ENCODE results near the gene HDAC1.
"Not testable (repeated sequence)": the region's sequence is repeated elsewhere in the genome, so short reads cannot be mapped to it uniquely, and the experiment has no call there.

The HDAC1 gene

GRCh38 chr1:32263744-32264143 is 28.1 kb upstream of the HDAC1 start:
- Mint-ChIP-seq H3K27ac (no peak overlapping the region), H3K4me3 (no peak overlapping the region), H3K27me3 (no peaks in the 10 kb centered on the region), H3K36me3 (peaks cover 0 to 8% of the 10 kb centered on the region in 2 donors), H3K9me3 (no peaks in the 10 kb centered on the region), H3K4me1 (peaks cover 19 to 26% of the 10 kb centered on the region in 2 donors)
- ATAC-seq (replicated peaks) (peak; percentile 78 to 81), DNase-seq (no peak)

- Mint-ChIP-seq H3K36me3 (peaks cover 0 to 4% of the 10 kb centered on the region in 2 donors), H3K27ac (no peak overlapping the region), H3K4me1 (peaks cover 17 to 26% of the 10 kb centered on the region in 2 donors), H3K4me3 (no peak overlapping the region), H3K27me3 (no peaks in the 10 kb centered on the region), H3K9me3 (no peaks in the 10 kb centered on the region)
- DNase-seq = no peak
- no peak for ATAC-seq (replicated peaks)
Observed at GRCh38 chr1:32265846-32266245, 26.0 kb upstream of the HDAC1 start.

DNA sequence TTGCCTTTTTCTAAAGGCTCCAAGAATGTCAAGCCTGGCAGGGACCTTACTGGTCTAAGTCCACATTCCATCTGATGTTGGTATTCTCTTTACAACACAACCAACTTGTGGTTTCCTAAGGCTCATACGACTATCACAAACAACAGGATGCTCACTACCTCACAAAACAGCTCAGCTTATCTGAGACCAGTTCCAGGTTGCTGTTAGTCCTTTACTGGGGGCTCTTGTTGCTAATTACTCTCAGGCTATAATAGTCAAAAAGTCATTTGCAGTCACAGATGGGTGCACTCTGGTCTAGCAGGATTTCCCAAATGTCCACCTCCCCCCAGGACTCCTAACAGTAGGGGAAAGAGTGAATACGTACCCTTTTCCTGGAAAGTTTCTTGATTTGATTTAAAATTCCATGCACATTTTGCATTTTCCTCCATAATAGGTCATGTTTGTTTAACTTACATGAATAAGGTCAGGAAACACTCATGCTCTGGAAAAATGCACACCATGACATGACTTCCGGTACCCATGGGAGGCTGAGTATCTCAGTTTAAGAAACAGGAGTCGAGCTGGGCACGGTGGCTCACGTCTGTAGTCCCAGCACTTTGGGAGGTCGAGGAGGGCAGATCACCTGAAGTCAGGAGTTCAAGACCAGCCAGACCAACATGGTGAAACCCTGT is 24.8 kb upstream of the HDAC1 start:
- no peak overlapping the region for H3K4me3 Mint-ChIP-seq
- H3K4me1 Mint-ChIP-seq = peaks cover 20 to 30% of the 10 kb centered on the region in 2 donors
- peak overlapping the region; percentile 65 for H3K27ac Mint-ChIP-seq
- H3K9me3 Mint-ChIP-seq = no peaks in the 10 kb centered on the region
- no peak for ATAC-seq (replicated peaks)
- DNase-seq = no peak
- H3K36me3 Mint-ChIP-seq = peaks cover 0 to 4% of the 10 kb centered on the region in 2 donors
- no peaks in the 10 kb centered on the region for H3K27me3 Mint-ChIP-seq

DNA sequence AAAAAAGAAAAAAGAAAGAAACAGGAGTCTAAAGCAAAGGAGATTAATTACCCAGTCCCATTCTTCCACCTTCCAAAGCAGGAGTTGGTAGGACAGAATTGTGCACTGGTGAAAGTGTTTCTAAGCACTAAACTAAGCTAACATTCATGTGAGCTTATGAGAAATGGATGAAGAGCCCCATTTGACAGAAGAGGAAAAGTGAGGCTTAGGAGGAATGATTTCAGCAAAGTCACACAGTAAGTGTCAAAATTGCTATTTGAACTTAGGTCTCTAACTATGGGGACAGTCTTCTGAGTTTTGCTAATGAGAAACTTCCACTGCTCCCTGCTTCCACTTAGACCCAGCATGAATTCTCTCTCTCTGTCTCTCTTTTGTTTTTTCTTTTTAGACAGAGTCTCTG is 22.1 kb upstream of the HDAC1 start:
- Mint-ChIP-seq H3K4me1 (peaks cover 35 to 46% of the 10 kb centered on the region in 2 donors), H3K4me3 (no peak overlapping the region), H3K9me3 (no peaks in the 10 kb centered on the region), H3K27me3 (no peaks in the 10 kb centered on the region), H3K36me3 (peaks cover 0 to 4% of the 10 kb centered on the region in 2 donors), H3K27ac (no peak overlapping the region)
- no peak for ATAC-seq (replicated peaks)
- DNase-seq = no peak

DNA sequence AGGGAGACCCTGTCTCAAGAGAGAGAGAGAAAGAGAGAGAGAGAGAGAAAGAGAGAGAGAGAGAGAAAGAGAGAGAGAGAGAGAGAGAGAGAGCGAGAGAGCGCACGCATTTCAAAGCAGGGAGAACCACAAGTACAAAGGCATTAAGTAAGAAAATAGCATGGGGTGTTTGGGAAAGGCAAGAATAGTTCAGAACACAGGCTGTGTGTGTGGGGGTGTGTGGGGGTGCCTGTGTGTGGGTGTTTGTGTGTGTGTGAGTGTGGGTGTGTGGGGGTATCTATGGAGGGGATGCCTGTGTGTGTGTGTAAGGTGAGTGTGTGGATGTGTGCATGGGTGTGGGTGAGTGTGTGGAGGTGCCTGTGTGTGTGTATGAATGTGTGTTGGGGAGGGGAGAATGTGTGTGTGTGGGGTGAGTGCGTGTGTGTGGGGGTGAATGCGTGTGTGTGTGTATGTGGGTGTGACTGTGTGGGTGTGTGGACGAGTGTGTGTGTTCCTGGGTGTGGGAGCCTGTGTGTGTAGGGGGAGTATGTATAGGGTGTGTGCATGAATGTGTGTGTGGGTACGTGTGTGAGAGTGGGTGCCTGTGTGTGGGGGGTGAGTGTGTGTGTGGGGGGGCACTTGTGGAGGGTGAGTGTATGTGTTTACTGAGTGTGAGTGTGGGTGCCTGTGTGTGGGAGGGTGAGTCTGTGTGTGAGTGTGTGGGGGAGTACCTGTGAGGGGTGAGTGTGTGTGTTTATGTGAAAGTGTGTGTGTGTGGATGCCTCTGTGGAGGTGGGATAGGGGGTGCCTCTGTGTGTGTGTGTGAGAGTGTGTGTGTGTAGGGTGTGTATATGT is 19.1 kb upstream of the HDAC1 start:
- Mint-ChIP-seq H3K27me3 (no peaks in the 10 kb centered on the region), H3K36me3 (peaks cover 5 to 15% of the 10 kb centered on the region in 2 donors), H3K9me3 (no peaks in the 10 kb centered on the region), H3K4me1 (peaks cover 33 to 36% of the 10 kb centered on the region in 2 donors), H3K27ac (peak overlapping the region; percentile 90), H3K4me3 (peak overlapping the region; percentile 14 to 15)
- DNase-seq = no peak
- peak in 1 of 2 donors; percentile 11 for ATAC-seq (replicated peaks)

GRCh38 chr1:32273391-32274208 is 18.3 kb upstream of the HDAC1 start:
- Mint-ChIP-seq H3K4me1 (peaks cover 35 to 36% of the 10 kb centered on the region in 2 donors), H3K4me3 (peak overlapping the region in 1 of 2 donors; percentile 26), H3K27ac (peak overlapping the region; percentile 90), H3K36me3 (peaks cover 9 to 18% of the 10 kb centered on the region in 2 donors), H3K9me3 (no peaks in the 10 kb centered on the region), H3K27me3 (no peaks in the 10 kb centered on the region)
- ATAC-seq (replicated peaks) = peak; percentile 83 to 84
- DNase-seq = no peak

DNA sequence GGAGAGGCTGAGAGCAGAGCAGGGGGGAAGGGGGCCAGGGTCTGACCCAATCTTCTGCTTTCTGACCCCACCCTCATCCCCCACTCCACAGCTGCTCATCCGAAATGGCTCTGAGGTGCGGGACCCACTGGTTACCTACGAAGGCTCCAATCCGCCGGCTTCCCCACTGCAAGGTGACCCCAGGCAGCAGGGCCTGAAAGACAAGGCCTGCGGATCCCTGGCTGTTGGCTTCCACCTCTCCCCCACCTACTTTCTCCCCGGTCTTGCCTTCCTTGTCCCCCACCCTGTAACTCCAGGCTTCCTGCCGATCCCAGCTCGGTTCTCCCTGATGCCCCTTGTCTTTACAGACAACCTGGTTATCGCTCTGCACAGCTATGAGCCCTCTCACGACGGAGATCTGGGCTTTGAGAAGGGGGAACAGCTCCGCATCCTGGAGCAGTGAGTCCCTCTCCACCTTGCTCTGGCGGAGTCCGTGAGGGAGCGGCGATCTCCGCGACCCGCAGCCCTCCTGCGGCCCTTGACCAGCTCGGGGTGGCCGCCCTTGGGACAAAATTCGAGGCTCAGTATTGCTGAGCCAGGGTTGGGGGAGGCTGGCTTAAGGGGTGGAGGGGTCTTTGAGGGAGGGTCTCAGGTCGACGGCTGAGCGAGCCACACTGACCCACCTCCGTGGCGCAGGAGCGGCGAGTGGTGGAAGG is 17.1 kb upstream of the HDAC1 start:
- Mint-ChIP-seq H3K4me1 (peaks cover 35 to 36% of the 10 kb centered on the region in 2 donors), H3K9me3 (no peaks in the 10 kb centered on the region), H3K36me3 (peaks cover 9 to 27% of the 10 kb centered on the region in 2 donors), H3K27me3 (no peaks in the 10 kb centered on the region), H3K4me3 (peak overlapping the region in 1 of 2 donors; percentile 57), H3K27ac (no peak overlapping the region)
- ATAC-seq (replicated peaks) = no peak
- no peak for DNase-seq

- peak overlapping the region in 1 of 2 donors; percentile 57 for H3K4me3 Mint-ChIP-seq
- DNase-seq (no peak), ATAC-seq (replicated peaks) (no peak)
- no peak overlapping the region for H3K27ac Mint-ChIP-seq
- H3K27me3 Mint-ChIP-seq = no peaks in the 10 kb centered on the region
- peaks cover 12 to 32% of the 10 kb centered on the region in 2 donors for H3K36me3 Mint-ChIP-seq
- H3K9me3 Mint-ChIP-seq = no peaks in the 10 kb centered on the region
- H3K4me1 Mint-ChIP-seq = peaks cover 35 to 36% of the 10 kb centered on the region in 2 donors
Observed at GRCh38 chr1:32275424-32275823, 16.5 kb upstream of the HDAC1 start.

DNA sequence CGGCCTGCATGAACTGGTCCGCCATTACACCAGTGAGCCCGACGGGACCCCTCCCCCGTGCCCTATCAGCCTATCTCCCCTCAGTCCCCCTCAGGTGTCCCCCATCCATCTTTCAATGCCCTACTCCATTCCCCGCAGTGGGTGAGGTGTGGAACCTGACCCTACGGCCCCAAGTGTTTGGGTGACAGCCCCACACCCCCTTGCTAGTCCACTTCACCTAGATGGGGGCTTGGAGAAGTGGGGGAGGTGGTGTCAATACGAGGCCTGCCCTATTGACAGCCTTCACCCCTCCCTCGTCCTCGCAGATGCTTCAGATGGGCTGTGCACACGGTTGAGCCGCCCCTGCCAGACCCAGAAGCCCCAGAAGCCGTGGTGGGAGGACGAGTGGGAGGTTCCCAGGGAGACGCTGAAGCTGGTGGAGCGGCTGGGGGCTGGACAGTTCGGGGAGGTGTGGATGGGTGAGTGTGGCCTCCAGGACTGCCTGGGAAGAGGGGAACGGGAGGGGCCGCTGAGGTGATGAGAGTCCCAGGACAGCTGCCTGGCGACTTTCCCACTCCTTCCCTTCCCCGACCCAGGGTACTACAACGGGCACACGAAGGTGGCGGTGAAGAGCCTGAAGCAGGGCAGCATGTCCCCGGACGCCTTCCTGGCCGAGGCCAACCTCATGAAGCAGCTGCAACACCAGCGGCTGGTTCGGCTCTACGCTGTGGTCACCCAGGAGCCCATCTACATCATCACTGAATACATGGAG is 15.7 kb upstream of the HDAC1 start:
- Mint-ChIP-seq H3K27me3 (no peaks in the 10 kb centered on the region), H3K27ac (no peak overlapping the region), H3K4me3 (peak overlapping the region in 1 of 2 donors; percentile 11), H3K36me3 (peaks cover 12 to 32% of the 10 kb centered on the region in 2 donors), H3K9me3 (no peaks in the 10 kb centered on the region), H3K4me1 (peaks cover 35 to 36% of the 10 kb centered on the region in 2 donors)
- ATAC-seq (replicated peaks) (no peak), DNase-seq (no peak)

GRCh38 chr1:32284777-32285176 is 7.1 kb upstream of the HDAC1 start:
- H3K36me3 Mint-ChIP-seq = peaks cover 12 to 22% of the 10 kb centered on the region in 2 donors
- H3K9me3 Mint-ChIP-seq; ATAC-seq (replicated peaks); H3K4me3 Mint-ChIP-seq; H3K27me3 Mint-ChIP-seq; H3K4me1 Mint-ChIP-seq; H3K27ac Mint-ChIP-seq; DNase-seq: not testable (repeated sequence)

DNA sequence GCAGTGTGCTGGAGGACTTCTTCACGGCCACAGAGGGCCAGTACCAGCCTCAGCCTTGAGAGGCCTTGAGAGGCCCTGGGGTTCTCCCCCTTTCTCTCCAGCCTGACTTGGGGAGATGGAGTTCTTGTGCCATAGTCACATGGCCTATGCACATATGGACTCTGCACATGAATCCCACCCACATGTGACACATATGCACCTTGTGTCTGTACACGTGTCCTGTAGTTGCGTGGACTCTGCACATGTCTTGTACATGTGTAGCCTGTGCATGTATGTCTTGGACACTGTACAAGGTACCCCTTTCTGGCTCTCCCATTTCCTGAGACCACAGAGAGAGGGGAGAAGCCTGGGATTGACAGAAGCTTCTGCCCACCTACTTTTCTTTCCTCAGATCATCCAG is 6.2 kb upstream of the HDAC1 start:
- Mint-ChIP-seq H3K4me1 (no peaks in the 10 kb centered on the region), H3K27me3 (no peaks in the 10 kb centered on the region), H3K9me3 (no peaks in the 10 kb centered on the region), H3K36me3 (peaks cover 9 to 17% of the 10 kb centered on the region in 2 donors), H3K4me3 (no peak overlapping the region), H3K27ac (peak overlapping the region; percentile 67)
- DNase-seq (no peak), ATAC-seq (replicated peaks) (no peak)

- Mint-ChIP-seq H3K36me3 (peaks cover 9 to 13% of the 10 kb centered on the region in 2 donors), H3K9me3 (no peaks in the 10 kb centered on the region), H3K27me3 (no peaks in the 10 kb centered on the region), H3K4me3 (no peak overlapping the region), H3K4me1 (peaks cover 5 to 7% of the 10 kb centered on the region in 2 donors), H3K27ac (no peak overlapping the region)
- DNase-seq = no peak
- ATAC-seq (replicated peaks) = no peak
Observed at GRCh38 chr1:32286763-32287162, 5.1 kb upstream of the HDAC1 start.

GRCh38 chr1:32289256-32289655 is 2.6 kb upstream of the HDAC1 start:
- H3K4me3 Mint-ChIP-seq = no peak overlapping the region
- peaks cover 11 to 26% of the 10 kb centered on the region in 2 donors for H3K4me1 Mint-ChIP-seq
- no peaks in the 10 kb centered on the region for H3K27me3 Mint-ChIP-seq
- no peaks in the 10 kb centered on the region for H3K9me3 Mint-ChIP-seq
- H3K36me3 Mint-ChIP-seq = peaks cover 16 to 23% of the 10 kb centered on the region in 2 donors
- DNase-seq = no peak
- H3K27ac Mint-ChIP-seq = no peak overlapping the region
- ATAC-seq (replicated peaks) = no peak
